Astrocyte (in vitro differentiated cells and primary cell): ENCODE data around the gene HYKK. TPM values are rescaled to one million over a fixed set of nuclear protein-coding genes. Genes with fewer than 3 reads are reported as not detected.

Experiments used
- DNase-seq: peaks from one replicate; pipeline ENCODE4 v3.0.0-alpha.2; 2010; ENCODE audit warnings: low read depth
- FAIRE-seq: peaks from 2 replicates; lab custom pipeline; 2011; peaks lifted over from hg19 to GRCh38; lab: Jason Lieb, UNC
- H2AFZ ChIP-seq: 2 replicates; pipeline ENCODE4 v1.6.0; 2012; ENCODE audit warnings: low read depth, low read length, inconsistent platforms
- H3K27ac ChIP-seq: 2 replicates; pipeline ENCODE4 v1.5.1; 2011; ENCODE audit warnings: low read depth, low read length, inconsistent platforms
- H3K27me3 ChIP-seq: 2 replicates; pipeline ENCODE4 v1.6.0; 2011; ENCODE audit warnings: low read length, inconsistent platforms; ENCODE audit not compliant: insufficient read depth
- H3K36me3 ChIP-seq: 2 replicates; pipeline ENCODE4 v1.5.1; 2011; ENCODE audit warnings: low read length, inconsistent platforms; ENCODE audit not compliant: insufficient read depth
- H3K4me1 ChIP-seq: 2 replicates; pipeline ENCODE4 v1.5.1; 2011; ENCODE audit warnings: low read length, inconsistent platforms; ENCODE audit not compliant: insufficient read depth
- H3K4me2 ChIP-seq: 2 replicates; pipeline ENCODE4 v1.6.0; 2012; ENCODE audit warnings: low read length, inconsistent platforms
- H3K4me3 ChIP-seq: 2 replicates; pipeline ENCODE4 v1.5.1; 2011; ENCODE audit warnings: low read depth, mild to moderate bottlenecking, low read length, inconsistent platforms; ENCODE audit not compliant: insufficient read depth
- H3K79me2 ChIP-seq: 2 replicates; pipeline ENCODE4 v1.6.0; 2012; ENCODE audit warnings: mild to moderate bottlenecking, low read length, inconsistent platforms; ENCODE audit not compliant: insufficient read depth
- H3K9ac ChIP-seq: 2 replicates; pipeline ENCODE4 v1.6.0; 2012; ENCODE audit warnings: mild to moderate bottlenecking, low read length, inconsistent platforms
- H3K9me3 ChIP-seq: 2 replicates; pipeline ENCODE4 v1.5.1; 2012; ENCODE audit warnings: low read depth, mild to moderate bottlenecking, low read length, inconsistent platforms; ENCODE audit not compliant: insufficient read depth
- H4K20me1 ChIP-seq: 2 replicates; pipeline ENCODE4 v1.6.0; 2012; ENCODE audit warnings: low read length, inconsistent platforms; ENCODE audit not compliant: insufficient read depth
- H3K27ac Mint-ChIP-seq: one replicate; pipeline ENCODE4 v1.8.0; 2021; ENCODE audit warnings: mild to moderate bottlenecking, mixed read lengths; ENCODE audit not compliant: unreplicated experiment
- H3K27me3 Mint-ChIP-seq: one replicate; pipeline ENCODE4 v1.8.0; 2021; ENCODE audit warnings: low read depth, mixed read lengths; ENCODE audit not compliant: unreplicated experiment
- H3K36me3 Mint-ChIP-seq: one replicate; pipeline ENCODE4 v1.8.0; 2021; ENCODE audit warnings: low read depth, mixed read lengths; ENCODE audit not compliant: unreplicated experiment
- H3K4me1 Mint-ChIP-seq: one replicate; pipeline ENCODE4 v1.8.0; 2021; ENCODE audit warnings: low read depth, mixed read lengths; ENCODE audit not compliant: unreplicated experiment
- H3K4me3 Mint-ChIP-seq: one replicate; pipeline ENCODE4 v1.8.0; 2021; ENCODE audit warnings: mild to moderate bottlenecking, moderate library complexity, mixed read lengths; ENCODE audit not compliant: unreplicated experiment
- H3K9me3 Mint-ChIP-seq: one replicate; pipeline ENCODE4 v1.8.0; 2021; ENCODE audit warnings: mild to moderate bottlenecking, mixed read lengths; ENCODE audit not compliant: unreplicated experiment
- CTCF ChIP-seq: IDR thresholded peaks from 2 replicates; pipeline ENCODE4 v1.5.1; 2011; ENCODE audit warnings: low read depth, mild to moderate bottlenecking, inconsistent platforms, low read length, moderate library complexity; ENCODE audit not compliant: insufficient read depth
- EZH2 ChIP-seq: IDR thresholded peaks from 2 replicates; pipeline ENCODE4 v1.6.1; 2012; ENCODE audit warnings: mild to moderate bottlenecking, low read length, inconsistent platforms; ENCODE audit not compliant: insufficient read depth
- total RNA-seq: library from RNA; stranded (reverse); gene quantifications from 2 replicates; pipeline ENCODE4 v1.2.1, GENCODE V29; 2021

HYKK gene
- total RNA-seq, 1 donor from 2014 or later, result 1.3 TPM

DNA sequence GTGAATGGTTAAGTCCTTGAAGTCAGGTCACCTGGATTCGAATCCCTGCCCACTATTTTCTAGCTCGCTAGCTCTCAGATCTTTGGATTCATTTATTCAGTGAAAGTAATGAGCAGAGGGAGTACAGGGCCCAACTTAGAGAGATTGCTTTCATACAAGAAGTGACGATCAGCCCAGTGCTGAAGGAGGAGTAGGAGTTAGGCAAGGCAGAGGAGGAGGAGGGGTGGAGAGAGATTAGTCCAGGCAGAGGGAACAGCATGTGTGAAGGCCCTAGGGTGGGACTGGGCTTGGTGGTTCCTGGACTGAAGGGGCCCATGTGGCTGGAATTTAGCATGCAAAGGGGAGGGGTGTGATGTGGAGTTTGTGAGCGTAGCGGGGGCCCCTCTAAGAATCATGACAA, 54.1 kb downstream of the HYKK start:
- Histone ChIP-seq H3K27ac (no peak overlapping the region), H2AFZ (no peak overlapping the region), H3K27me3 (no peaks in the 10 kb centered on the region), H3K4me2 (no peak overlapping the region), H3K4me1 (no peaks in the 10 kb centered on the region), H3K9ac (no peak overlapping the region), H3K36me3 (no peaks in the 10 kb centered on the region), H3K9me3 (no peaks in the 10 kb centered on the region), H4K20me1 (no peaks in the 10 kb centered on the region), H3K4me3 (no peak overlapping the region), H3K79me2 (no peaks in the 10 kb centered on the region)
- no peak for FAIRE-seq
- H3K9me3 Mint-ChIP-seq, result no peaks in the 10 kb centered on the region
- TF ChIP-seq CTCF (no peak), EZH2 (no peak)
- peaks cover 19% of the 10 kb centered on the region for H3K27me3 Mint-ChIP-seq
- H3K36me3 Mint-ChIP-seq, result no peaks in the 10 kb centered on the region
- DNase-seq, result no peak
- no peaks in the 10 kb centered on the region for H3K4me1 Mint-ChIP-seq
- H3K4me3 Mint-ChIP-seq, result no peak overlapping the region
- no peak overlapping the region for H3K27ac Mint-ChIP-seq

DNA sequence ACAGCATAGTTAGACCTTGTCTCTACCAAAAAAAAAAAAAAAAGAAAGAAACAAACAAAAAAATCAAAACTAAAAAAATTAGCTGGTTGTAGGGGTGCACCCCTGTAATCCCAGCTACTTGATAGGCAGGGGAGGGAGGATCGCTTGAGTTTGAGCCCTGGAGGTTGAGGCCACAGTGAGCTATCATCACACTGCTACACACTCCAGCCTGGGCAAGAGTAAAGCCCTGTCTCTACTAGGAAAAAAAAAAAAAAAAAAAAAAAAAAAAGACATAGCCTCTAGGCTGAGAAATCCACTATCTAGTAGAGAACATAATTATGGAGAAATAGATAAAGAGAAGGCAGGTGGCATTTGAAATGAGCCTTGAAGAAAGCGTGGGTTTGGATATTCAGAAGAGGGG, 55.7 kb downstream of the HYKK start:
- Histone ChIP-seq H3K79me2 (no peaks in the 10 kb centered on the region), H3K4me2 (no peak overlapping the region), H3K9ac (no peak overlapping the region), H3K27me3 (no peaks in the 10 kb centered on the region), H3K36me3 (no peaks in the 10 kb centered on the region), H3K9me3 (no peaks in the 10 kb centered on the region), H3K4me3 (no peak overlapping the region), H3K27ac (no peak overlapping the region), H4K20me1 (no peaks in the 10 kb centered on the region), H2AFZ (no peak overlapping the region), H3K4me1 (no peaks in the 10 kb centered on the region)
- TF ChIP-seq CTCF, result no peak
- no peak for TF ChIP-seq EZH2
- Mint-ChIP-seq H3K4me1 (no peaks in the 10 kb centered on the region), H3K27me3 (peaks cover 19% of the 10 kb centered on the region), H3K9me3 (no peaks in the 10 kb centered on the region), H3K4me3 (no peak overlapping the region), H3K36me3 (no peaks in the 10 kb centered on the region), H3K27ac (no peak overlapping the region)
- DNase-seq (no peak), FAIRE-seq (no peak)

DNA sequence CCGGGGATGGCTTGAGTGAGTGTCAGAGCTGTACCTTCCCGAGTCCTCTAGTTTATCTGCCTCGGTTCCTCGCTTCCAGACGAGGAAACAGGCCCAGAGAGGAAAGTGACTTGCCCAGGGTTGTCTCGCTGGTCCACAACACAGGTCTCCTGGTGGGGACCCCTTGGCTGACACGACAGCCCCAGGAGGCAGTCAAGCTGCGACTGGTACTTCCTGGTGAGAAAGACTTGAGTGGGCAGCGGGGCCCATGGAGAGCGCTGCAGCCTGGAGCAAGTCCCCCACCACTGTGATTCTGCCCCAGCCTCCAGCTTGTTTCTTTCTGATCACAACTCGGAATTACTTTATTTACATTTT, 57.3 kb downstream of the HYKK start:
- Mint-ChIP-seq H3K27me3 (peaks cover 16% of the 10 kb centered on the region), H3K4me3 (peak overlapping the region; percentile 80), H3K9me3 (no peaks in the 10 kb centered on the region), H3K36me3 (no peaks in the 10 kb centered on the region), H3K4me1 (no peaks in the 10 kb centered on the region), H3K27ac (no peak overlapping the region)
- no peaks in the 10 kb centered on the region for H3K27me3 ChIP-seq
- no peaks in the 10 kb centered on the region for H3K4me1 ChIP-seq
- no peaks in the 10 kb centered on the region for H3K9me3 ChIP-seq
- H3K4me2 ChIP-seq, result peak overlapping the region; percentile 97
- H3K79me2 ChIP-seq, result no peaks in the 10 kb centered on the region
- FAIRE-seq (no peak), DNase-seq (no peak)
- no peak overlapping the region for H3K27ac ChIP-seq
- H4K20me1 ChIP-seq, result no peaks in the 10 kb centered on the region
- TF ChIP-seq CTCF (no peak), EZH2 (no peak)
- no peak overlapping the region for H3K9ac ChIP-seq
- H3K36me3 ChIP-seq, result no peaks in the 10 kb centered on the region
- peak overlapping the region; percentile 83 for H2AFZ ChIP-seq
- no peak overlapping the region for H3K4me3 ChIP-seq
